ENCODE measurements around the gene CD300A.

CD300A gene

DNA sequence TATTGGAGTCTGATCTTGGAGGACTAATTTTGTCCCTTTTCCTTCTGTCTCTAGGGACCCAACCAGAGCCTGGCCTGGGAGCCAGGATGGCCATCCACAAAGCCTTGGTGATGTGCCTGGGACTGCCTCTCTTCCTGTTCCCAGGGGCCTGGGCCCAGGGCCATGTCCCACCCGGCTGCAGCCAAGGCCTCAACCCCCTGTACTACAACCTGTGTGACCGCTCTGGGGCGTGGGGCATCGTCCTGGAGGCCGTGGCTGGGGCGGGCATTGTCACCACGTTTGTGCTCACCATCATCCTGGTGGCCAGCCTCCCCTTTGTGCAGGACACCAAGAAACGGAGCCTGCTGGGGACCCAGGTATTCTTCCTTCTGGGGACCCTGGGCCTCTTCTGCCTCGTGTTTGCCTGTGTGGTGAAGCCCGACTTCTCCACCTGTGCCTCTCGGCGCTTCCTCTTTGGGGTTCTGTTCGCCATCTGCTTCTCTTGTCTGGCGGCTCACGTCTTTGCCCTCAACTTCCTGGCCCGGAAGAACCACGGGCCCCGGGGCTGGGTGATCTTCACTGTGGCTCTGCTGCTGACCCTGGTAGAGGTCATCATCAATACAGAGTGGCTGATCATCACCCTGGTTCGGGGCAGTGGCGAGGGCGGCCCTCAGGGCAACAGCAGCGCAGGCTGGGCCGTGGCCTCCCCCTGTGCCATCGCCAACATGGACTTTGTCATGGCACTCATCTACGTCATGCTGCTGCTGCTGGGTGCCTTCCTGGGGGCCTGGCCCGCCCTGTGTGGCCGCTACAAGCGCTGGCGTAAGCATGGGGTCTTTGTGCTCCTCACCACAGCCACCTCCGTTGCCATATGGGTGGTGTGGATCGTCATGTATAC lies 26.5 kb upstream of the CD300A start:
- no peak for DNase-seq (ENCODE audit: low read depth)

DNA sequence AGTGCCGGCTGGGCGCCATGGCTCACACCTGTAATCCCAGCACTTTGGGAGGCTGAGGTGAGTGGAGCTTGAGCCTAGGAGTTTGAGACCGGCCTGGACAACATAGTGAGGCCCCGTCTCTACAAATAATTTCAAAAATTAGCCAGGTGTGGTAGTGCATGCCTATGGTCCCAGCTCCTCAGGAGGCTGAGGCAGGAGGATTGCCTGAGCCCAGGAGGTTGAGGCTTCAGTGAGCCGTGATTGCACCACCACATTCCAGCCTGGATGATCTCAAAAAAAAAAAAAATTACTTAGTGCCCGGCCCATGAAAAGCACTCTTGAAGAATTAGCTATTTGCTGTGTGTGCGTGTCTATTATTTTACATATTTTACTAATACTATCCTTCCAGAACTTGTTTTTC lies 24.9 kb upstream of the CD300A start:
- DNase-seq (ENCODE audit: low read depth) = no peak

DNA sequence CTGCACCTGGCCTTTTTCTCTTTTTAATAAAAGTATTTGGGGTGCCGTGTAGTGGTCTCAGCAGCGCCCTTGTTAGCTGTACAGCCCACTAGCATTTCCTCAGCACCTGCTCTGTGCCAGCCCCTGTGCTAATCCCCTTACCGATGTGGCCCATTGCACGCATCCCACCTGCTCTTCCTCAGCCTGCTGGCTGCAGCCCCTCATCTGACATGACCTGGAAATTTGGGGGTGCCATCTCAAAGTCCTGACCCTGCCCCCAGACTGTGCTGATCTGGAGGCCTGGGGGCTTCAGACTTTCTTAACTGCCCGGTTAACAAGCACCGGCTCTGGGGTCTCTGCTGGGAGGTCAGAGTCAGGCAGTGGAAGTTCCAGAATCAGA lies 24.2 kb upstream of the CD300A start:
- no peak for DNase-seq (ENCODE audit: low read depth)

DNA sequence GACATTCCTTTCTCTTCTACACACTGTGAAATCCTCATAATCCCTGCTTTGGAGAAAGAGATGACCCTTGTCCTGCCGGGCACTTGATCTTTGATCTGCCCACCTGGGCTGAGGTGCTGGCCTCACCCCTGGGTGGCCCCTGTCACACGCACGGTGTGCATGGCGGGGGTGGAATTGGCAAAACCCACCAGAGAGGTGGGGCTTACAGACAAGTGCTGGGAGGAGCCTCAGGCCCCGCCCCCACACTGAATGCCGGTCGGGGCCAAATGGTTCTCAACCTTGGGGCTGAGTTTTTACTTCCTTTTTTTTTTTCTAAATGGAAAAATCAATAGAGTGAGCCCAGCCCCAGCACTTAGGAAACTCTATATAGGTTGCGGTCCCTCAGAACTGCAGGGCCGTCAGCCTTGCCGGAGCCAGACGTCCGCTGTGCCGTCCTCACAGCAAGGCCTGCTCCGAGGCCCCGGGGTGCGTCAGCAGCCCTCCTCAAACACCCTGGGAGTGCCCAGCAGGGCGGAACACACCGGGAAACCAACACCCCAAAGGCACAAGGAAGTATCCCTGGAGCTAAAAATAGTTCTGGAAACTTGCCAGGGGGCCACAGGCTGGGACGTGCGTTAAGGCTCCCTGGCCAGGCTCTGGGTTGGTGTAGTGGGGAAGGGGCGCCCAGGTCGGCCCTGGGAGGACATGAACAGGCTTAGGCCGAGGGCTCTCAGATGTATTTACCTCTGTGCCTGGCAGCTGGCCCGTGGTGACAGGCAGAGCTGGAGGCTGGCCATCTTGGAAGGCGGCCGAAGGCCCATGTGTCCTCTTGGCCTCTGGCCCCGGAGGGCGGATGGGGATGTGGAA lies 23.5 kb upstream of the CD300A start:
- DNase-seq (ENCODE audit: low read depth) = no peak

DNA sequence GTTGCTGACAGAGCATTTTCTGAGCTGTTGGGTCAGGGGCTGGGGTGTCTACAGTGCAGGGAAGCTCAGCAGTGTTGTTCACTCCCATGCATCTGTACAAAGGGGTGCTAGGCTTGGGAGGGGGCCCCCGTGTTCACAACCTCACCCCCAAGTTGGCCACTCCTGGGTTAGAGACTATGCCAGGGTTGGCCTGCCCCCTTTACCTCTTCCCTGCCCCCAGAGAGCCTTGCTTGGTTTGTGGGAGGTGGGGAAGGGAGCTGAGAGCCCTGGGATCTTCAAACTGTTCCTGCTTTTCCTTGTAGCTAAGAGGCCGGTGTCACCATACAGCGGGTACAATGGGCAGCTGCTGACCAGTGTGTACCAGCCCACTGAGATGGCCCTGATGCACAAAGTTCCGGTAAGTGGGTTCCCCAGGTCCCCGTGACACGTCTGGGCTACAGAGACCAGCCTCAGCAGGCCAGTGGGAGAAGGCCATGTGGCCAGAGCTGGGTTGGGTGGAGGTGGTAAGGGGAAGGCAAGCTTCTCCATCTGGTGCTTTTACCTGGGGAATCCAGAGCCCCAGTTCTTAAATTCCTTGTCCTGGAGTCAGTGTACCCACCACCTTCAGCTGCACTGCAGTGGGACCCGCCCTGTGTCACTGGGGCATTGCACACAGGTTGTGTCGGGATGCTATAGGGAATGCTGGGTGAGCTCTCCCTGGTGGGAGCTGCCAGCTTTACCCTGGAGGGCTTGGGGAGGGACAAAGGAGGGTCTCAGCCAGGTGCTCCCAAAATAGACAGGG lies 22.7 kb upstream of the CD300A start:
- no peak for DNase-seq (ENCODE audit: low read depth)

DNA sequence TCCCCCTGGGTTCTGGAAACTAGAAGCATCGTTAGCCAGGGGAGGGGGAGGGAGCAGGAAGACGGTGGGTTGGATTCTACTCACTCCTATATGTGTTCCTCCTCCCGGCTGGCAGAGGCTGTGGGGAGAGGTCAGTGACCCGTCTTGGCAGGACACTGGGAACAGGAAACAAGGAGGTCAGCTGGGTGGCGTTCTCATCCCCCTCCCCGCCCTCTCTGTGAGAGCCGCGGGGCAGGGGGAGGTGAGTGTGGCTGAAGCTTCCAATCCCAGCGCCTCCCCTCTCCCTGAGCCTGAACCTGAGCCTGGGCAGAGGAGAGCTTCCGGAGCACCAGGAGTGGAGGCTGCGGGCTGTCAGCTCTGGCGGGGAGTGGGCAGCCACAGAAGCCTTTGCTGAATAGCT lies 22.0 kb upstream of the CD300A start:
- no peak for DNase-seq (ENCODE audit: low read depth)

DNA sequence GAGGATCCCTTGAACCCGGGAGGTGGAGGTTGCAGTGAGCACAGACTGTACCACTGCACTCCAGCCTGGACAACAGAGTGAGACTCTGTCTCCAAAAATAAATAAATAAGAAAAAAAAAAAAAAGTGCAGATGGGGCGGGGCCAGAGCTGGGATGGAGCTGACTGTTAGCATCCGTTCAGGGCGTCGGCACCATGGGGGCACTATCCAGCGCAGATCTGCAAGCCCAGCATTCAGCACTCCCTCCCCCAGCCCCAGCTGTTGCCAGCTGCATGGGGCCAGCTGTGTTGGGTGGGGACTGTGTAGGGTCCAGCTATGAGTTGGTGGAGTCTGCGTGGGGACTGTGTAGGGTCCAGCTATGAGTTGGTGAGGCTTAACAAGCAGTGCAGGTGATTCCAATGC lies 21.3 kb upstream of the CD300A start:
- DNase-seq (ENCODE audit: low read depth) = no peak

DNA sequence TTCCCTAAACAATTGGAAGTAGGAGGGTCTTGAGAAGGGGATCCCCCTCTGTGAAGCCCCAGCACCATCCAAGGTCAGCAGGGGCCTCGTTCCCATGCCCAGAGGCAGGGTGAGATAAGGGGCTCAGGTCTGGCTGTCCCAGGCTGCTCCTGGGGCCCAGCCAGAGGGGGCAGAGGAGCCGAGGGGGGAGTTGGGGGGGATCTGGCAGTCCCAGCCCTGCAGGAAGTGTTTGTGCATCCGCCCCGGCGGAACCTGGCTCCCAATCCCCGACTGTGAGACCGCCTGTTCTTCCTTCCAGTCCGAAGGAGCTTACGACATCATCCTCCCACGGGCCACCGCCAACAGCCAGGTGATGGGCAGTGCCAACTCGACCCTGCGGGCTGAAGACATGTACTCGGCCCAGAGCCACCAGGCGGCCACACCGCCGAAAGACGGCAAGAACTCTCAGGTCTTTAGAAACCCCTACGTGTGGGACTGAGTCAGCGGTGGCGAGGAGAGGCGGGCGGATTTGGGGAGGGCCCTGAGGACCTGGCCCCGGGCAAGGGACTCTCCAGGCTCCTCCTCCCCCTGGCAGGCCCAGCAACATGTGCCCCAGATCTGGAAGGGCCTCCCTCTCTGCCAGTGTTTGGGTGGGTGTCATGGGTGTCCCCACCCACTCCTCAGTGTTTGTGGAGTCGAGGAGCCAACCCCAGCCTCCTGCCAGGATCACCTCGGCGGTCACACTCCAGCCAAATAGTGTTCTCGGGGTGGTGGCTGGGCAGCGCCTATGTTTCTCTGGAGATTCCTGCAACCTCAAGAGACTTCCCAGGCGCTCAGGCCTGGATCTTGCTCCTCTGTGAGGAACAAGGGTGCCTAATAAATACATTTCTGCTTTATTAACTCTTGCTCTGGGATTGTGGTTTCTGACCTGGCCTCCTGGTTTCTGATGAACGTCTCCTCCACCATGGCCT lies 19.6 kb upstream of the CD300A start:
- DNase-seq (ENCODE audit: low read depth) = no peak

DNA sequence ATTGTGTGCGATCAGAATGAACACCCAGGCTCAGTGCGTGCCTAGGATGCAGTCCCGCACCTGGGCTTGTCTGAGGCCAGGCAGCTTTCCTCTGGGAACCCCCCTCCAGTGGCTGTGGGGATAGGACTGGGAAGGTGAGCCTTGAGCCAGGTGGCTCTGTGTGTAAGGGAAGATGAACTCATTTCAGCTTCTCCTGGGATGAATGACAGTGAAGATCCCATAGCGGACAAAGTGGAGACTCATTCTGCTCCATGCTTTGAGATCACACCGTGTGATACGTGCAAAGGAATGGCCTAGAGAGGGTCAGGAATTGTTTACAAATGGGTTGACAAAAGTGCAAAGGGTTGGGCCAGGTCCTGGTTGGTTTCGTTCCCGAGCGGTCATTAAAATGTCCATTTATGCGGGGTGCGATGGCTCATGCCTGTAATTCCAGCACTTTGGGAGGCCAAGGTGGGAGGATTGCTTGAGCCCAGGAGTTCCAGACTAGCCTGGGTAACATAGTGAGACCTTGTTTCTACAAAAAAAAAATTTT lies 18.7 kb upstream of the CD300A start:
- no peak for DNase-seq (ENCODE audit: low read depth)

DNA sequence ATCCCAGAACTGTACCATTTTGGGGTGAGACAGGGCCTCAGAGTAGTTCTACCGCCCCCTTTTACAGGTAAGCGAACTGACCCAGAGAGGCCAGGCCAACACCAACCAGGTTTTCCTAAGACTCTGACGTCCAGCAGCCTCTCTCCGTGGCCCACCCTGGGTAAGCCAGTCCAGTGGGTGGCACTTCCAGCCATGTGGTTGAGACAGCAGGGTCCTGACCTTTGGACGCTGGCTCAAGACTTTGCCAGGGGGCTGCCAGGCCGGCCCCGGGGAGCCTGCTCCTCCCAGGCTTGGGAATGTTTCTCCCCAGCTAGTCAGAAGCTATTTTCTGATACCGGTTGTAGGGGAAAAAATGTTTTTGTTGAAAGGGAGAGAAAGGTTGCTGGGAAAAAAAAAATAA lies 17.7 kb upstream of the CD300A start:
- no peak for DNase-seq (ENCODE audit: low read depth)

DNA sequence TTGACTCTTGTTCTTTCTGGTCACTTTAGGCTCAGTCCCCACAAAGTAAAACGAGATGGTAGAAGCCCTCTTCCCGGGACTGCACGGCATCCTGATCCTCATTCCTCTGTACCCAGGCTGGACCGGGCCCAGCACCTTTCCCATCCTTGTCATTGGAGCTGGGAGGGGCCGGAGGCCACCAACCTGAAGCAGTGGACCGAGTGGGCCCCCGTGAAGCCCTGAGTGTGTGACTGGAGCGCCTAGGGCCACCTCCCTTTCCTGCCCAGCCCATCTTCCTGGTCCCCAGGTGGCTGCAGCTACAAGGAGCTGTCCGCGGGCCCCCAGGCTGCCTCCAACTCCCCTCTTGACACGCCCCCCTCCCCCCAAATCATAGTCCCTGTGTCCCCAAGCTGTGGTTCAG lies 17.1 kb upstream of the CD300A start:
- no peak for DNase-seq (ENCODE audit: low read depth)

DNA sequence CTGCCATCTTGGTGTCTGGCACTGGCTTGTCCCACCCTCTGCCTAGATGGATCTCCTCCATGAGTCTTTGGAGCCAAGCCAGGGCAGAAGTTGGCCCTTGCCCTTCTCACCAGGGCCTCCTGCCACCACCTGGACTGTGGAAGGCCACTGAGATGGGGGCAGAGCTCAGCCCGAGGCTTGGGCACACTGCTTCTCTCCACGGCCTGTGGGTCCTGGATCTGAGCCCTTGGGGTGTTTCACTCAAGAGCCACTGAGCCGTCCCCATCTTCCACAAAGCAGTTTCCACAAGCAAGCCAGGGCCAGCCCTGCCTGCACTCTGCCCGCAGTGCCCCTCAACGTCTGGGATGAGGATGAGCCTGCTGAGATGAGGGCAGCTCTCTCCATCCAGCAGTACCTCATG lies 16.7 kb upstream of the CD300A start:
- no peak for DNase-seq (ENCODE audit: low read depth)

DNA sequence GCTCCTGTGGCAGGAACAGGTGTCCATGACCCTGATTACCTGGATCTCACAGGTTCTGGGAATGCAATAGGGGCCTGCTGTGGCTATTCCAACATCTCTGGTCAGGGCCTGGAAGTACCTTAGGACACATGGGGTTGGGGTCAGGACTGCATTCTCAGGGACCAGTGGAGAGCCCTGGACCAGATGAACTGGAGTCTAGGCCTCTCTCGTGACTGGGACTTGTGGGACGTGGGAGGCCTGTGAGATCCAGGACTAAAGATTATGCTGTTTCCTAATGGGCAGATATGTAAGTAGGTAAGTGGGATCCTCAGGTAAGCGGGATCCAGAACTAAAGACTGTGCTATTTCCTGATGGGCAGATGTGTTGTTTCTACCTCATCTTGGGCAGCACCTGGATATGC lies 16.2 kb upstream of the CD300A start:
- no peak for DNase-seq (ENCODE audit: low read depth)

DNA sequence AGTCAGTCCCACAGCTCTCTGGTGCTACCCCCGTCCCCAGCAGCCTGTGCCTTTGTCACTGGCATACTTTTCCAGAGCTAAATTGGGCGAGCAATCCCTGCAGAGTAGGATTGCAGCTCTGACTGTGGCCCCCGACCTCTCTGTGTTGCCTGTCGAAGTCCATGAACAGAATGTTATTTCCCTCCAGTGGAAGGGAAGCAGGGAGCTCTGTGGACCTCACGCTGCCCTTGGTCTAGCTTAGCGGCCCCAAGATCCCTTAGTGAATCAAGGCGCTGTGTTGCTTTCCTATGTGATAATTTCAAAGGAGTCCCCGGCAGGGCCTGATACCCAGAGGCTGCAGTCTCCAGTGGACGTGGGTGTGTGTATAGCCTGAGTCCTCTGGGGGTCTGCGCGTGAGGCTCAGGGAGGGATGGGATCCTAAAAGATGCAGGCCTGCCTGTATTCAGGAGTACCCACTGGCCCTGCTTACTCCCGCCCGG lies 15.5 kb upstream of the CD300A start:
- DNase-seq (ENCODE audit: low read depth) = no peak

DNA sequence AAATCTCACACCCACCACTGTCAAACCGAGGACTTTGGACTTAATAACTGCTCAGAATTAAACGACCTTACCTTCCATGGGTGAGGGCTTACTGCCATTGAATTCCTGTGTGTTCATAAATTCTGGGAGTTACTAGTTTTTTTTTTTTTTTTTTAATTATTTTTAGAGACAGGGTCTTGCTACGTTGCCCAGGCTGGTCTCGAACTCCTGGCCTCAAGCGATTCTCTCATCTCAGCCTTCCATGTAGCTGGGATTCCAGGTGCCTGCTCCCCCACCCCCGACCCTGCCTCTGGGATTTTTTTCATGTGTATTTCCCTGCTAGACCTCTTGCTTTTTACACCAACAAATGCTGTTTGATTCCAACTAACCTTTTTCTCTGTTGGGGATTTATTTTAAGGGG lies 14.9 kb upstream of the CD300A start:
- DNase-seq (ENCODE audit: low read depth) = no peak

DNA sequence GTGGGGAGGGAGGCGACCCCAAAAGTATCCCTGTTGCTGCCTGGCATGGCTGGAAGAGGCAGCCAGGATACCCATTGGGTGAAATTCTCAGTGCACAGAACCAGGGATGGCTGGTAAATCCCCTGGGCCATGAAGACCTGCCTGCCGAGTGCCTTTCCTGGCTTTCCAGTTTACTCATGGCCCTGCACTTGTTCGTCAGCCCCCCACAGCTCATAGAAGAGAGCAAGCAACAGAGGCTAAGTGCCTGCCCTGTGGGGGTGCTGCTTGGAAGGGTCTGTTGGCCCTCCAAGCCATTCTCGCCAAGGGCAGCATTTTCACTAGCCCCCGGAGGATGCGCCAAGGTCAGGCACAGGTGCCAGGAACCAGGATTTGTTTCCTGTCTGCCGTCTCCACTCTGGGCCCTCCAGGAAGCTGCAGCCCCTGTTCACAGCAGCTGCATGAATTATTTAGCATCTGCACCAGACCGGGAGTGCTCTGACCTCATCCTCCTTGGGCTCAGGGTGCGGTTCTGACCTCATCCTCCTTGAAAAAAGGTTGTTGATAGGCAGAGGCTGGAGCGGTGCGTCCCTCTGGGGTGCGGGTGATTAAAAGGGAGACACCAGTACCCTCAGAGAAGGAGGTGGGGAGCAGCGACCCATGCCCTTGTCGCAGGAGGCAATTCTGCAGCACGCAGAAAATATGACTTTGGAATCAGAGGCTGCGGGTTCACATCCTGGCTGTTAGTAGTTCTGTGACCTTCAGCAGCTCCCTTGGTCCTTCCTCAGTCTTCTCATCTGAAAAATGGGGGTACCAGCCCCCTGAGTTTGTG lies 14.2 kb upstream of the CD300A start:
- no peak for DNase-seq (ENCODE audit: low read depth)

DNA sequence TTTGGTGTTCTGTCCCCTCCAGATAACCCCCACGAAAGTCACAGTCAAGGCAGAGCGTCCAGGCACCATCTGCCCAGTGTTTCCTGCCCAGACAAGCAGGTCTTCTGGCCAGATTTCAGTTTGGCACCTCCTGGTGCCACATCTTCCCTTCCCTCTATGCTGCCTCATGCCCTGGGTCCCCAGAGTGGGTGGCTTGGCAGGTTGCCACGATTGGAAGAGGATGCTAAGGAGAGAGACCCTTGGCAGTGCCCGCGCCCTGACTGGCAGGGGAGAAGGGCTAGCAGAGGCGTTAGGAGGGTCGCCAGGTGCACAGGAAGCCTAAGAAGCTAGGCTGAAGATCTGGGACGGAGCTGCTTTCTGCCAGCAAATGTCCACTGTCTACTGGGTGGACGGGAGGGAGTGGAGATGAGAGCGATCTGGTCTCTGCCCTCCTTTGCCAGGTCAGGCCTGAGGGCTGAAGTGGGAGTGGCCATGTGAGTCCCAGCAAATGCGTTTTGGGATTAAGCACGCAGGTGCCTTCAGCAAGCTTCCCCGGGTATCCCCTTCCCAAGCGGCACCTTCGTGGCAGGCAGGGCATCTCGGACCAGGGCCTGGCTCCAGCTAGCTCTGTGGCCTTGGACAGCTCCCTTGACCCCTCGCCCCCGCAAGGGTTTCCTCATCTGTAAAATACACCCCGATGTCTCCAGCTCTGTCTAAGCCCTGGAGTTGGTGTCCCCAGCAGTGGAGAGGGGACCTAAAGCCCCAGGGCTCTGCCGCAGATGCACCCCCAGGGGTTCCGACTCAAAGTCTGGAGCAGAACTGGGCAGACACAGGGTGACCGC lies 13.4 kb upstream of the CD300A start:
- DNase-seq (ENCODE audit: low read depth) = no peak

DNA sequence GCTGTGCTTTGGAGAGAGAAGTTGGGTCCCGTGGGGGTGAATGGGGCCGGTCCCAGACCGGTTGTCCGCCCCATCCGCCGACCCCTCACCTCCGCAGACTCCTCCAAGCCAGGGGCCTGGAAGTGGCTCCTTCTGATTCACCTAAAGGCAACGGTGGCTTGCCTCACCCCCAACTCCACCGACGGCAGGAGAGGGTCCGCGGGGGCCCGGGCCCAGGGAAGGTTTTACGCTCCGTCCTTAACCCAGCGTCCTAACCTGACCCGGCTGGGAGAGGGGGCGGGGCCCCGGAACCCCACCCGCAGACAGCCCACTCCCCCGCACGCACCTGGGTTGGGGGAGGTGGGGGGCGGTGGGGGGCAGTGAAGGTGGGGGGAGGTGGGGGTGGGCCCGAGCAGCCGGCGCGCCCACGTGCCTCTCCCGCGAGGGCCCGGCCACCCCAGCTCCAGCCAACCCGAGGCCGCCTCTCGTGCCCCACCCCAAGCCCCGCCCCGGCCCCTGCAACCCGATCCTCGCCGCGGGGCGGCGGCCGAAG lies 12.7 kb upstream of the CD300A start:
- peak; percentile 42 for DNase-seq (ENCODE audit: low read depth)

Data from stimulated activated CD8-positive, alpha-beta memory T cell treated with anti-CD3 and anti-CD28 coated beads, Interleukin-7, amount 100 ng/mL, for 24 hours (primary cell).